ENCODE measurements around the gene KHDC3L. TPM values are rescaled to one million over a fixed set of nuclear protein-coding genes. Genes with fewer than 3 reads are reported as not detected.

KHDC3L gene
- total and polyA plus RNA-seq, 2 of the 4 experiments (the other 2 are of a cell fraction): not detected

- H2BK20ac ChIP-seq (ENCODE audit: low read depth, low read length): no peak overlapping the region
- no peak overlapping the region for H3K14ac ChIP-seq (replicated peaks; ENCODE audit: low read depth, low read length)
- no peak overlapping the region for H2BK120ac ChIP-seq (ENCODE audit: low read depth, low read length)
- H4K5ac ChIP-seq (ENCODE audit: low read depth, low read length): no peak overlapping the region
- no peak overlapping the region for H2AK5ac ChIP-seq (ENCODE audit: low read depth, low read length)
- DNase-seq (no peak), ATAC-seq (ENCODE audit: low read depth) (no peak)
- no peak overlapping the region for H3K4me2 ChIP-seq (ENCODE audit: low read depth, low read length)
- no peak overlapping the region for H2AK9ac ChIP-seq (replicated peaks; ENCODE audit: low read depth, low read length, poor library complexity)
- 83% methylated on average over 2 of the region's 9 CpGs; no CpG with 5 or more reads in 1 of the 2 experiments for WGBS, 2 experiments (ENCODE audit: extremely low coverage in 2 of 2, insufficient read length in 1 of 2)
- H3K36me3 ChIP-seq (ENCODE audit: control insufficient read depth, insufficient read depth, low read length): no peaks in the 10 kb centered on the region
- H3K9me1 ChIP-seq (ENCODE audit: insufficient read depth, low read length): no peaks in the 10 kb centered on the region
- no peak overlapping the region for H3K18ac ChIP-seq (ENCODE audit: low read depth, low read length)
- intact Hi-C loops (cut with micrococcal nuclease): no loop called here
- dilution Hi-C loops (cut with HindIII; ENCODE audit: low sequenced_read_pairs, unreplicated experiment): no loop called here
- ChIA-PET CTCF (interaction anchor here (0.6 kb wide), 1 partner anchor 11 kb away, joined by 4 read pairs; no protein-coding TSS in a partner anchor), POLR2A (ENCODE audit: unreplicated experiment) (no interaction called here)
- no peak overlapping the region for H4K91ac ChIP-seq (ENCODE audit: insufficient read depth, low read depth, low read length)
- no peaks in the 10 kb centered on the region for H4K20me1 ChIP-seq (ENCODE audit: insufficient read depth, low read length)
- no peak overlapping the region for H3K4me3 ChIP-seq (ENCODE audit: insufficient read depth, low read depth, low read length)
- H2BK5ac ChIP-seq (ENCODE audit: low read depth, low read length, poor library complexity, severe bottlenecking): no peak overlapping the region
- peaks cover 2% of the 10 kb centered on the region; the same call in 1 of the 2 replicates for H3K9me3 ChIP-seq (ENCODE audit: control insufficient read depth, insufficient read depth, low read length)
- H3K4me1 ChIP-seq (ENCODE audit: control insufficient read depth, insufficient read depth, low read length): no peaks in the 10 kb centered on the region
- no peak overlapping the region for H3K56ac ChIP-seq (ENCODE audit: extremely low read depth, insufficient read depth, low read length)
- H3K27me3 ChIP-seq (ENCODE audit: control insufficient read depth, insufficient read depth, low read length): peaks cover 3% of the 10 kb centered on the region
- no peak overlapping the region for H4K8ac ChIP-seq (ENCODE audit: low read depth in 2 of 2, low read length in 2 of 2)
- H3K27ac ChIP-seq (ENCODE audit: insufficient read depth, low read length): no peak overlapping the region
- in situ Hi-C loops (cut with MboI; ENCODE audit: low sequenced_read_pairs): no loop called here
- no peak overlapping the region for H3K9ac ChIP-seq (ENCODE audit: low read depth, low read length)
- H2BK15ac ChIP-seq (ENCODE audit: low read depth, low read length): no peak overlapping the region
- no TSS peak for BruUV-seq (replicated peaks)
- no peak overlapping the region for H3K23ac ChIP-seq (ENCODE audit: low read depth, low read length)
- no peak overlapping the region for H2AFZ ChIP-seq (replicated peaks; ENCODE audit: low read length, poor library complexity)
- H3K4ac ChIP-seq (ENCODE audit: low read depth, low read length): no peak overlapping the region
- H3K79me1 ChIP-seq (ENCODE audit: low read depth in 1 of 2, low read length in 2 of 2): no peaks in the 10 kb centered on the region
- TF ChIP-seq POLR2A (IDR thresholded peaks at IDR 0.05; ENCODE audit: low read depth, low read length): no peak
- TF ChIP-seq CEBPB (IDR thresholded peaks at IDR 0.05; ENCODE audit: low read depth, low read length): no peak
- TF ChIP-seq MXI1 (IDR thresholded peaks at IDR 0.05; ENCODE audit: borderline replicate concordance, low read depth, low read length): no peak
- no peak for TF ChIP-seq CHD1 (IDR thresholded peaks at IDR 0.05; ENCODE audit: low read depth, low read length)
- no peak for TF ChIP-seq RAD21 (IDR thresholded peaks at IDR 0.05; ENCODE audit: low read length)
- TF ChIP-seq FOS (IDR thresholded peaks at IDR 0.05; ENCODE audit: low read depth, low read length): no peak
- no peak for TF ChIP-seq MAFK (IDR thresholded peaks at IDR 0.05; ENCODE audit: low read depth, low read length)
- no peak for TF ChIP-seq RCOR1 (IDR thresholded peaks at IDR 0.05; ENCODE audit: insufficient replicate concordance, low read length)
- no peak for TF ChIP-seq MAZ (IDR thresholded peaks at IDR 0.05; ENCODE audit: borderline replicate concordance, low read depth, low read length)
- TF ChIP-seq NFE2L2 (IDR thresholded peaks at IDR 0.05; ENCODE audit: low read depth, low read length): no peak
- no peak for TF ChIP-seq BHLHE40 (IDR thresholded peaks at IDR 0.05; ENCODE audit: low read depth, low read length)
- TF ChIP-seq RFX5 (IDR thresholded peaks at IDR 0.05; ENCODE audit: low read depth, low read length): no peak
- no peak for TF ChIP-seq CTCF (conservative IDR thresholded peaks at IDR 0.05; ENCODE audit: low read depth, low read length)
Observed at GRCh38 chr6:73364549-73364948, 2.1 kb downstream of the KHDC3L start.
